Colonic mucosa (tissue), 4 donors: ENCODE measurements around the gene DOP1B. TPM values are rescaled to one million over a fixed set of nuclear protein-coding genes. Genes with fewer than 3 reads are reported as not detected.

ENCODE experiments used
- DNase-seq: peaks from one replicate; pipeline ENCODE4 v3.0.0-alpha.2; 2020
- H3K27ac ChIP-seq: fragments of 200-600 bp; one replicate; pipeline ENCODE4 v1.8.0; 2021
- H3K27me3 ChIP-seq: fragments of 200-600 bp; one replicate; pipeline ENCODE4 v1.8.0; 2021
- H3K36me3 ChIP-seq: fragments of 200-600 bp; one replicate; pipeline ENCODE4 v1.8.0; 2021
- H3K4me1 ChIP-seq: fragments of 200-600 bp; one replicate; pipeline ENCODE4 v1.8.0; 2021; ENCODE audit warnings: mild to moderate bottlenecking
- H3K4me3 ChIP-seq: fragments of 200-600 bp; one replicate; pipeline ENCODE4 v1.8.0; 2021
- H3K9ac ChIP-seq, 2 donors: one replicate each; pipeline ENCODE4 v1.7.0; 2013; ENCODE audit warnings: control low read depth in 2 of 2, low read depth in 2 of 2, low read length in 2 of 2
- H3K9me3 ChIP-seq: fragments of 200-600 bp; one replicate; pipeline ENCODE4 v1.8.0; 2021
- intact Hi-C: fragments of 100-400 bp; cut with DNase I; formaldehyde crosslinking; loops from one replicate; pipeline ENCODE4 v1.14.1; 2022
- total RNA-seq, 2 donors: library from RNA; stranded (reverse); fragmentation: NEBNext Ultra II Directional in 1 of 2; extraction: Animal tissue kit (Norgen Biotek cat#: 25700) in 1 of 2; gene quantifications; one replicate each; pipeline ENCODE4 v1.2.1, GENCODE V29; 2021
- TF ChIP-seq, protein P1 (sequence below): fragments of 200-600 bp; IDR thresholded peaks from one replicate; pipeline ENCODE4 v1.8.0; 2022; ENCODE audit warnings: antibody characterized with exemption, mild to moderate bottlenecking
- donor health status: healthy.
- donor health status: DM: no; HTN: no; CAD: no.
- donor health status: DM: no; HTN: no; CAD: no.

DOP1B gene
- total RNA-seq, 2 donors from 2014 or later: 72.5 to 78.8 TPM

DNA sequence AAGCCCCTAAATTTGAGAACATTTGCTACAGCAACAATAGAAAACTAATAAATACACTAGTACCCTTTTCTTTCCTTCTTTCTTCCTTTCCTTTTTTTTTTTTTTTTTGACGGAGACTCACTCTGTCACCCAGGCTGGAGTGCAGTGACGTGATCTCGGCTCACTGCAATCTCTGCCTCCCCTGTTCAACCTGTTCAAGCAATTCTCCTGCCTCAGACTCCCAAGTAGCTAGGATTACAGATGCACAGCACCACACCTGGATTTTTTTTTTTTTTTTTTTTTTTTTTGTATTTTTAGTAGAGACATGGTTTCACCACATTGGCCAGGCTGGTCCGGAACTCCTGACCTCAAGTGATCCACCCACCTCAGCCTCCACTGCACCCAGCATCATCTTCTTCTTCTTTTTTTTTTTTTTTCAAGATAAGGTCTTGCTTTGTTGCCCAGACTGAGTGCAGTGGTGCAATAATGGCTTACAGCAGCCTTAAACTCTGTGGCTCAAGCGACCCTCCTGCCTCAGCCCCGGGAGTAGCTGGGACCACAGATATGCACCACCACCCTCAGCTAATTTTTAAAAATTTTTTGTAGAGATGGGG, 41.4 kb upstream of the DOP1B start:
- TF ChIP-seq, protein P1, sequence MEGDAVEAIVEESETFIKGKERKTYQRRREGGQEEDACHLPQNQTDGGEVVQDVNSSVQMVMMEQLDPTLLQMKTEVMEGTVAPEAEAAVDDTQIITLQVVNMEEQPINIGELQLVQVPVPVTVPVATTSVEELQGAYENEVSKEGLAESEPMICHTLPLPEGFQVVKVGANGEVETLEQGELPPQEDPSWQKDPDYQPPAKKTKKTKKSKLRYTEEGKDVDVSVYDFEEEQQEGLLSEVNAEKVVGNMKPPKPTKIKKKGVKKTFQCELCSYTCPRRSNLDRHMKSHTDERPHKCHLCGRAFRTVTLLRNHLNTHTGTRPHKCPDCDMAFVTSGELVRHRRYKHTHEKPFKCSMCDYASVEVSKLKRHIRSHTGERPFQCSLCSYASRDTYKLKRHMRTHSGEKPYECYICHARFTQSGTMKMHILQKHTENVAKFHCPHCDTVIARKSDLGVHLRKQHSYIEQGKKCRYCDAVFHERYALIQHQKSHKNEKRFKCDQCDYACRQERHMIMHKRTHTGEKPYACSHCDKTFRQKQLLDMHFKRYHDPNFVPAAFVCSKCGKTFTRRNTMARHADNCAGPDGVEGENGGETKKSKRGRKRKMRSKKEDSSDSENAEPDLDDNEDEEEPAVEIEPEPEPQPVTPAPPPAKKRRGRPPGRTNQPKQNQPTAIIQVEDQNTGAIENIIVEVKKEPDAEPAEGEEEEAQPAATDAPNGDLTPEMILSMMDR: no peak
- Histone ChIP-seq H3K9me3 (no peaks in the 10 kb centered on the region), H3K36me3 (no peaks in the 10 kb centered on the region), H3K4me3 (no peak overlapping the region), H3K27ac (no peak overlapping the region), H3K9ac (no peak overlapping the region), H3K27me3 (no peaks in the 10 kb centered on the region), H3K4me1 (no peaks in the 10 kb centered on the region)
- intact Hi-C loops: no loop called here
- DNase-seq: no peak

DNA sequence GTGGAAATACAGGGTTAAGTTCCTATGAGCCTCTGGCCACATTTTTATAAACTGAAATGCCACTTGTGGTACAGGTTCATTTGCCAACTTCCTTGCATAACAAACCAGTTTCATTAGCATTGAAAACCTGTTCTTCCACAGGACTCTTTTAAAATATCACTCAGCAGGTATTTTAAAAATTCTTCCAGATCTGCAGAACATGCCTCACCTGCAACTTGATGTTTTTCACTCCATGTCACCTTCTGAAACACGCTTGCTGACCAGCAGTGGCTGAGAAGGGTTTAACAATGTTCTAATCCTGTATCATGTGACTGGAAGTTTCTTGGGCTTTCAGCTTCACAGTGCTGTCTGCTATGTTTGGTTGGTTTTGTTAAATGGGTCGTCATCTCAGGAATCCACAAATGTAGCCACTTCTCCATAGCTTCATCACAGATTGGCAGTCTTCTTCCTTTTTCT, 39.3 kb upstream of the DOP1B start:
- Histone ChIP-seq H3K27me3 (no peaks in the 10 kb centered on the region), H3K4me3 (no peak overlapping the region), H3K27ac (no peak overlapping the region), H3K9ac (no peak overlapping the region), H3K9me3 (no peaks in the 10 kb centered on the region), H3K36me3 (no peaks in the 10 kb centered on the region), H3K4me1 (no peaks in the 10 kb centered on the region)
- TF ChIP-seq, protein P1: no peak
- no peak for DNase-seq
- intact Hi-C loops: no loop called here

GRCh38 chr21:36120304-36120888, 36.2 kb upstream of the DOP1B start:
- TF ChIP-seq, protein P1: no peak
- Histone ChIP-seq H3K27ac (no peak overlapping the region), H3K9me3 (no peaks in the 10 kb centered on the region), H3K4me3 (no peak overlapping the region), H3K27me3 (no peaks in the 10 kb centered on the region), H3K9ac (no peak overlapping the region), H3K4me1 (no peaks in the 10 kb centered on the region), H3K36me3 (no peaks in the 10 kb centered on the region)
- intact Hi-C loops: no loop called here
- peak; percentile 27 for DNase-seq

GRCh38 chr21:36122977-36123376, 33.6 kb upstream of the DOP1B start:
- intact Hi-C loops: no loop called here

GRCh38 chr21:36124395-36124794, 32.2 kb upstream of the DOP1B start:
- TF ChIP-seq, protein P1: no peak
- intact Hi-C loops: no loop called here
- no peaks in the 10 kb centered on the region for H3K27me3 ChIP-seq

More at GRCh38 chr21:36122977-36123376, 33.6 kb upstream of the DOP1B start:
- Histone ChIP-seq H3K9ac (no peak overlapping the region), H3K4me1 (no peaks in the 10 kb centered on the region), H3K36me3 (no peaks in the 10 kb centered on the region), H3K9me3 (no peaks in the 10 kb centered on the region), H3K27ac (no peak overlapping the region), H3K4me3 (no peak overlapping the region), H3K27me3 (no peaks in the 10 kb centered on the region)
- DNase-seq: no peak
- TF ChIP-seq, protein P1: no peak

More at GRCh38 chr21:36124395-36124794, 32.2 kb upstream of the DOP1B start:
- H3K4me1 ChIP-seq: no peaks in the 10 kb centered on the region
- no peaks in the 10 kb centered on the region for H3K9me3 ChIP-seq
- DNase-seq: no peak
- H3K27ac ChIP-seq: no peak overlapping the region
- H3K36me3 ChIP-seq: no peaks in the 10 kb centered on the region
- no peak overlapping the region for H3K4me3 ChIP-seq
- H3K9ac ChIP-seq: no peak overlapping the region
